GM19328 (cell line): ENCODE measurements around the gene ACOX3.
A peak's percentile ranks its signal among the peaks of the same experiment; 100 is the strongest.
"Not testable (repeated sequence)": the region's sequence is repeated elsewhere in the genome, so short reads cannot be mapped to it uniquely, and the experiment has no call there.

Experiments used
- ATAC-seq: cut with Tn5 transposase; IDR thresholded peaks from one replicate; pipeline ENCODE4 v1.9.1; 2021; ENCODE audit warnings: mild to moderate bottlenecking, moderate library complexity; ENCODE audit not compliant: unreplicated experiment

Gene ACOX3

GRCh38 chr4:8440492-8441311, at the start of gene ACOX3, which contains the start of gene TRMT44:
Gene ACOX3 (minus strand): TSS chr4:8440723. CDS start chr4:8416521, 24,202 bp downstream.
Gene TRMT44 (plus strand): TSS chr4:8440777. CDS start chr4:8440823, 46 bp downstream.
- peak; percentile 73 for ATAC-seq

- no peak for ATAC-seq
Observed at GRCh38 chr4:8488791-8489369, 48.4 kb upstream of the ACOX3 start.

- not testable (repeated sequence) for ATAC-seq
Observed at GRCh38 chr4:8486643-8487042, 46.1 kb upstream of the ACOX3 start.

GRCh38 chr4:8480221-8480620, 39.7 kb upstream of the ACOX3 start:
- ATAC-seq = no peak

- ATAC-seq = no peak
Observed at GRCh38 chr4:8478801-8479744, 38.5 kb upstream of the ACOX3 start.

GRCh38 chr4:8478371-8478770, 37.8 kb upstream of the ACOX3 start:
- no peak for ATAC-seq

GRCh38 chr4:8477676-8478075, 37.2 kb upstream of the ACOX3 start:
- no peak for ATAC-seq

GRCh38 chr4:8477095-8477635, 36.6 kb upstream of the ACOX3 start:
- no peak for ATAC-seq

- no peak for ATAC-seq
Observed at GRCh38 chr4:8475751-8476575, 35.4 kb upstream of the ACOX3 start.

GRCh38 chr4:8474856-8475255, 34.3 kb upstream of the ACOX3 start:
- no peak for ATAC-seq

GRCh38 chr4:8473920-8474590, 33.5 kb upstream of the ACOX3 start:
- no peak for ATAC-seq

- ATAC-seq = no peak
Observed at GRCh38 chr4:8473198-8473919, 32.8 kb upstream of the ACOX3 start.

GRCh38 chr4:8472689-8473197, 32.2 kb upstream of the ACOX3 start:
- ATAC-seq = no peak

GRCh38 chr4:8472158-8472688, 31.7 kb upstream of the ACOX3 start:
- no peak for ATAC-seq

- ATAC-seq = no peak
Observed at GRCh38 chr4:8471211-8471875, 30.8 kb upstream of the ACOX3 start.

GRCh38 chr4:8470451-8471024, 30.0 kb upstream of the ACOX3 start:
- no peak for ATAC-seq

- ATAC-seq = no peak
Observed at GRCh38 chr4:8469550-8469949, 29.0 kb upstream of the ACOX3 start.
